ENCODE data around the gene SNX25. TPM values are rescaled to one million over a fixed set of nuclear protein-coding genes. Genes with fewer than 3 reads are reported as not detected.

Gene SNX25
- total RNA-seq, 1 experiment from 2014 or later, result 16.7 TPM

GRCh38 chr4:185189606-185190305, 19.6 kb upstream of the SNX25 start:
- CTCF ChIA-PET, result no interaction called here
- intact Hi-C loops (cut with micrococcal nuclease; ENCODE audit: unreplicated experiment), result no loop called here
- BruUV-seq (replicated peaks), result no TSS peak

GRCh38 chr4:185190306-185190856, 19.0 kb upstream of the SNX25 start:
- H3K27ac ChIP-seq (ENCODE audit: low read length), result no peak overlapping the region
- ChIA-PET POLR2A (no interaction called here), CTCF (no interaction called here)
- TF ChIP-seq CTCF (IDR thresholded peaks at IDR 0.05), result no peak
- TF ChIP-seq SIN3A (IDR thresholded peaks at IDR 0.05; ENCODE audit: borderline replicate concordance, insufficient read depth, low read depth, low read length), result no peak
- TF ChIP-seq, protein P1, sequence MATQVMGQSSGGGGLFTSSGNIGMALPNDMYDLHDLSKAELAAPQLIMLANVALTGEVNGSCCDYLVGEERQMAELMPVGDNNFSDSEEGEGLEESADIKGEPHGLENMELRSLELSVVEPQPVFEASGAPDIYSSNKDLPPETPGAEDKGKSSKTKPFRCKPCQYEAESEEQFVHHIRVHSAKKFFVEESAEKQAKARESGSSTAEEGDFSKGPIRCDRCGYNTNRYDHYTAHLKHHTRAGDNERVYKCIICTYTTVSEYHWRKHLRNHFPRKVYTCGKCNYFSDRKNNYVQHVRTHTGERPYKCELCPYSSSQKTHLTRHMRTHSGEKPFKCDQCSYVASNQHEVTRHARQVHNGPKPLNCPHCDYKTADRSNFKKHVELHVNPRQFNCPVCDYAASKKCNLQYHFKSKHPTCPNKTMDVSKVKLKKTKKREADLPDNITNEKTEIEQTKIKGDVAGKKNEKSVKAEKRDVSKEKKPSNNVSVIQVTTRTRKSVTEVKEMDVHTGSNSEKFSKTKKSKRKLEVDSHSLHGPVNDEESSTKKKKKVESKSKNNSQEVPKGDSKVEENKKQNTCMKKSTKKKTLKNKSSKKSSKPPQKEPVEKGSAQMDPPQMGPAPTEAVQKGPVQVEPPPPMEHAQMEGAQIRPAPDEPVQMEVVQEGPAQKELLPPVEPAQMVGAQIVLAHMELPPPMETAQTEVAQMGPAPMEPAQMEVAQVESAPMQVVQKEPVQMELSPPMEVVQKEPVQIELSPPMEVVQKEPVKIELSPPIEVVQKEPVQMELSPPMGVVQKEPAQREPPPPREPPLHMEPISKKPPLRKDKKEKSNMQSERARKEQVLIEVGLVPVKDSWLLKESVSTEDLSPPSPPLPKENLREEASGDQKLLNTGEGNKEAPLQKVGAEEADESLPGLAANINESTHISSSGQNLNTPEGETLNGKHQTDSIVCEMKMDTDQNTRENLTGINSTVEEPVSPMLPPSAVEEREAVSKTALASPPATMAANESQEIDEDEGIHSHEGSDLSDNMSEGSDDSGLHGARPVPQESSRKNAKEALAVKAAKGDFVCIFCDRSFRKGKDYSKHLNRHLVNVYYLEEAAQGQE (IDR thresholded peaks at IDR 0.05; ENCODE audit: insufficient read depth in 1 of 2, low read depth in 2 of 2, low read length in 1 of 2), result no peak
- no peak for TF ChIP-seq POLR2AphosphoS5 (IDR thresholded peaks at IDR 0.05; ENCODE audit: low read depth, low read length)
- TF ChIP-seq TCF7L2 (IDR thresholded peaks at IDR 0.05; ENCODE audit: low read depth, low read length), result no peak
- no peak for DNase-seq (ENCODE audit: low read depth, low spot score)
- peaks cover 11% of the 10 kb centered on the region; the same call in 1 of the 2 replicates for H3K36me3 ChIP-seq (ENCODE audit: control insufficient read depth, insufficient read depth, low read length)
- no peak overlapping the region for H3K4me3 ChIP-seq (ENCODE audit: low read depth in 2 of 2, low read length in 2 of 2)
- no peak for ATAC-seq
- in situ Hi-C loops (cut with HindIII; ENCODE audit: low pct_unique_long_range_greater_than_20kb, low sequenced_read_pairs) (no loop called here), intact Hi-C loops (cut with micrococcal nuclease; ENCODE audit: unreplicated experiment) (no loop called here)
- H3K4me1 ChIP-seq (ENCODE audit: control insufficient read depth, insufficient read depth, low read length), result peaks cover 2% of the 10 kb centered on the region; the same call in 1 of the 2 replicates
- H3K9me3 ChIP-seq (ENCODE audit: control insufficient read depth, insufficient read depth, low read depth, low read length), result no peaks in the 10 kb centered on the region
- no peaks in the 10 kb centered on the region for H3K27me3 ChIP-seq (ENCODE audit: control insufficient read depth, insufficient read depth, low read length)
- BruUV-seq (replicated peaks), result TSS peak; percentile 82

More at GRCh38 chr4:185189606-185190305, 19.6 kb upstream of the SNX25 start:
- POLR2A ChIA-PET, result no interaction called here
- Histone ChIP-seq H3K36me3 (ENCODE audit: control insufficient read depth, insufficient read depth, low read length) (peaks cover 11% of the 10 kb centered on the region; the same call in 1 of the 2 replicates), H3K4me3 (ENCODE audit: low read depth in 2 of 2, low read length in 2 of 2) (no peak overlapping the region), H3K27ac (ENCODE audit: low read length) (no peak overlapping the region), H3K9me3 (ENCODE audit: control insufficient read depth, insufficient read depth, low read depth, low read length) (no peaks in the 10 kb centered on the region), H3K27me3 (ENCODE audit: control insufficient read depth, insufficient read depth, low read length) (no peaks in the 10 kb centered on the region), H3K4me1 (ENCODE audit: control insufficient read depth, insufficient read depth, low read length) (no peaks in the 10 kb centered on the region)
- TF ChIP-seq TCF7L2 (IDR thresholded peaks at IDR 0.05; ENCODE audit: low read depth, low read length) (no peak), SIN3A (IDR thresholded peaks at IDR 0.05; ENCODE audit: borderline replicate concordance, insufficient read depth, low read depth, low read length) (no peak), CTCF (IDR thresholded peaks at IDR 0.05) (no peak), POLR2AphosphoS5 (IDR thresholded peaks at IDR 0.05; ENCODE audit: low read depth, low read length) (no peak)
- TF ChIP-seq, protein P1 (IDR thresholded peaks at IDR 0.05; ENCODE audit: insufficient read depth in 1 of 2, low read depth in 2 of 2, low read length in 1 of 2), result no peak
- in situ Hi-C loops (cut with HindIII; ENCODE audit: low pct_unique_long_range_greater_than_20kb, low sequenced_read_pairs), result no loop called here
- no peak for ATAC-seq
- no peak for DNase-seq (ENCODE audit: low read depth, low spot score)
